H9 (cell line): ENCODE results near the gene ARHGAP26. TPM values are rescaled to one million over a fixed set of nuclear protein-coding genes. Genes with fewer than 3 reads are reported as not detected.

Experiments used
- DNase-seq: peaks from one replicate; pipeline ENCODE4 v3.0.0-alpha.2; 2017
- H2AFZ ChIP-seq: one replicate; pipeline ENCODE4 v1.6.1; 2013; ENCODE audit warnings: mild to moderate bottlenecking, low read length, control low read depth, moderate library complexity
- H2AK5ac ChIP-seq: 2 replicates; pipeline ENCODE4 v1.6.1; 2013; ENCODE audit warnings: low read length, control low read depth, mixed read lengths; ENCODE audit not compliant: insufficient read length
- H2BK120ac ChIP-seq: one replicate; pipeline ENCODE4 v1.6.1; 2013; ENCODE audit warnings: low read depth, mild to moderate bottlenecking, low read length, control low read depth, inconsistent platforms; ENCODE audit not compliant: poor library complexity, severe bottlenecking
- H2BK12ac ChIP-seq: 2 replicates; pipeline ENCODE4 v1.6.1; 2013; ENCODE audit warnings: low read length, control low read depth, mixed read lengths, low read depth; ENCODE audit not compliant: insufficient read length
- H2BK15ac ChIP-seq: 2 replicates; pipeline ENCODE4 v1.6.1; 2013; ENCODE audit warnings: low read depth, low read length, control low read depth
- H2BK20ac ChIP-seq: one replicate; pipeline ENCODE4 v1.6.1; 2013; ENCODE audit warnings: low read depth, mild to moderate bottlenecking, low read length, control low read depth, inconsistent platforms; ENCODE audit not compliant: poor library complexity, severe bottlenecking
- H2BK5ac ChIP-seq: 2 replicates; pipeline ENCODE4 v1.6.1; 2013; ENCODE audit warnings: low read length, control low read depth, mixed read lengths; ENCODE audit not compliant: insufficient read length
- H3K14ac ChIP-seq: 2 replicates; pipeline ENCODE4 v1.6.1; 2013; ENCODE audit warnings: low read length, control low read depth; ENCODE audit not compliant: insufficient read depth
- H3K18ac ChIP-seq: 2 replicates; pipeline ENCODE4 v1.6.1; 2013; ENCODE audit warnings: low read depth, mild to moderate bottlenecking, mixed read lengths, low read length, control low read depth; ENCODE audit not compliant: insufficient read length
- H3K23ac ChIP-seq: 2 replicates; pipeline ENCODE4 v1.6.1; 2013; ENCODE audit warnings: low read length, control low read depth, mixed read lengths, low read depth; ENCODE audit not compliant: insufficient read length
- H3K23me2 ChIP-seq: 2 replicates; pipeline ENCODE4 v1.6.1; 2013; ENCODE audit warnings: low read depth, mild to moderate bottlenecking, mixed read lengths, low read length, control low read depth; ENCODE audit not compliant: insufficient read length, poor library complexity, severe bottlenecking
- H3K27ac ChIP-seq: 2 replicates; pipeline ENCODE4 v1.5.1; 2013; ENCODE audit warnings: low read length, control low read depth, mixed read lengths, low read depth; ENCODE audit not compliant: insufficient read length
- H3K27me3 ChIP-seq: 2 replicates; pipeline ENCODE4 v1.6.1; 2013; ENCODE audit warnings: low read length, control low read depth, inconsistent platforms; ENCODE audit not compliant: insufficient read depth
- H3K4ac ChIP-seq: 2 replicates; pipeline ENCODE4 v1.6.1; 2013; ENCODE audit warnings: low read depth, mild to moderate bottlenecking, control low read depth, inconsistent platforms, low read length, moderate library complexity
- H3K4me1 ChIP-seq: 2 replicates; pipeline ENCODE4 v1.6.1; 2013; ENCODE audit warnings: low read length, control low read depth, inconsistent platforms; ENCODE audit not compliant: insufficient read depth
- H3K4me2 ChIP-seq: 2 replicates; pipeline ENCODE4 v1.6.1; 2013; ENCODE audit warnings: low read length, control low read depth, mixed read lengths; ENCODE audit not compliant: insufficient read length, insufficient read depth
- H3K56ac ChIP-seq: 2 replicates; pipeline ENCODE4 v1.6.1; 2013; ENCODE audit warnings: low read depth, mild to moderate bottlenecking, mixed read lengths, low read length, control low read depth; ENCODE audit not compliant: insufficient read length
- H3K79me1 ChIP-seq: 2 replicates; pipeline ENCODE4 v1.6.1; 2013; ENCODE audit warnings: low read depth, mild to moderate bottlenecking, moderate library complexity, low read length, control low read depth, inconsistent platforms; ENCODE audit not compliant: insufficient read depth, poor library complexity, severe bottlenecking
- H3K79me2 ChIP-seq: 2 replicates; pipeline ENCODE4 v1.6.1; 2013; ENCODE audit warnings: low read length, control low read depth, inconsistent platforms; ENCODE audit not compliant: insufficient read depth
- H3K9ac ChIP-seq: 2 replicates; pipeline ENCODE4 v1.6.1; 2013; ENCODE audit warnings: low read length, control low read depth, mixed read lengths; ENCODE audit not compliant: insufficient read length; ENCODE audit errors: extremely low read depth
- H3K9me3 ChIP-seq: one replicate; pipeline ENCODE4 v1.6.1; 2013; ENCODE audit warnings: low read depth, low read length, inconsistent platforms; ENCODE audit not compliant: control insufficient read depth
- H3T11ph ChIP-seq: one replicate; pipeline ENCODE4 v1.6.1; 2013; ENCODE audit warnings: mild to moderate bottlenecking, low read length, control low read depth, inconsistent platforms
- H4K20me1 ChIP-seq: one replicate; pipeline ENCODE4 v1.6.1; 2013; ENCODE audit not compliant: control insufficient read depth, insufficient read length, insufficient read depth
- H4K5ac ChIP-seq: 2 replicates; pipeline ENCODE4 v1.6.1; 2013; ENCODE audit warnings: low read depth, mild to moderate bottlenecking, mixed read lengths, low read length, control low read depth; ENCODE audit not compliant: insufficient read length
- H4K8ac ChIP-seq: replicated peaks from 2 replicates; pipeline ENCODE4 v1.6.1; 2013; ENCODE audit warnings: low read length, control low read depth, mixed read lengths, low read depth; ENCODE audit not compliant: insufficient read length
- H4K91ac ChIP-seq: 2 replicates; pipeline ENCODE4 v1.6.1; 2013; ENCODE audit warnings: low read depth, mild to moderate bottlenecking, moderate library complexity, mixed read lengths, low read length, control low read depth; ENCODE audit not compliant: insufficient read length
- H3K27ac Mint-ChIP-seq, 3 experiments: 2 replicates in 2 of 3; 3 replicates in 1 of 3; pipeline ENCODE4 v1.8.0; 2020 to 2021; ENCODE audit warnings: mixed read lengths in 3 of 3, mild to moderate bottlenecking in 1 of 3, moderate library complexity in 1 of 3
- H3K27me3 Mint-ChIP-seq: 2 replicates; pipeline ENCODE4 v1.8.0; 2021; ENCODE audit warnings: low read depth, mild to moderate bottlenecking, moderate library complexity, mixed read lengths
- H3K36me3 Mint-ChIP-seq, 3 experiments: 2 replicates in 2 of 3; 3 replicates in 1 of 3; pipeline ENCODE4 v1.8.0; 2020 to 2021; ENCODE audit warnings: low read depth in 3 of 3, mixed read lengths in 3 of 3; ENCODE audit not compliant: insufficient read depth in 1 of 3
- H3K4me1 Mint-ChIP-seq, 2 experiments: 2 replicates each; pipeline ENCODE4 v1.8.0; 2020; ENCODE audit warnings: mixed read lengths in 2 of 2
- H3K4me3 Mint-ChIP-seq, 2 experiments: 2 replicates in 1 of 2; 3 replicates in 1 of 2; pipeline ENCODE4 v1.8.0; 2020 to 2021; ENCODE audit warnings: mild to moderate bottlenecking in 2 of 2, mixed read lengths in 2 of 2, moderate library complexity in 1 of 2
- H3K9me3 Mint-ChIP-seq, 2 experiments: 2 replicates in 1 of 2; 3 replicates in 1 of 2; pipeline ENCODE4 v1.8.0; 2020; ENCODE audit warnings: mild to moderate bottlenecking in 2 of 2, mixed read lengths in 2 of 2, moderate library complexity in 1 of 2
- WGBS: extraction: QIAGEN DNeasy Blood & Tissue Kit; methylation state at CpG from one replicate; pipeline ENCODE4 v1.1.7; 2013; ENCODE audit warnings: missing lambda C conversion rate, low lambda C conversion rate, mixed read lengths; ENCODE audit not compliant: insufficient read length; ENCODE audit errors: extremely low coverage; 5-methylcytosine and 5-hydroxymethylcytosine counted together
- total RNA-seq: library from RNA; stranded (reverse); gene quantifications from 2 replicates; pipeline ENCODE4 v1.2.1, GENCODE V29; 2021
- TF ChIP-seq, protein P1 (sequence below): fragments of 200-600 bp; sonication (generic); conservative IDR thresholded peaks from 3 replicates; pipeline ENCODE4 v1.8.0; 2021; ENCODE audit warnings: antibody characterized with exemption, mild to moderate bottlenecking

Gene ARHGAP26
- total RNA-seq, 1 experiment from 2014 or later, result 13.8 TPM

DNA sequence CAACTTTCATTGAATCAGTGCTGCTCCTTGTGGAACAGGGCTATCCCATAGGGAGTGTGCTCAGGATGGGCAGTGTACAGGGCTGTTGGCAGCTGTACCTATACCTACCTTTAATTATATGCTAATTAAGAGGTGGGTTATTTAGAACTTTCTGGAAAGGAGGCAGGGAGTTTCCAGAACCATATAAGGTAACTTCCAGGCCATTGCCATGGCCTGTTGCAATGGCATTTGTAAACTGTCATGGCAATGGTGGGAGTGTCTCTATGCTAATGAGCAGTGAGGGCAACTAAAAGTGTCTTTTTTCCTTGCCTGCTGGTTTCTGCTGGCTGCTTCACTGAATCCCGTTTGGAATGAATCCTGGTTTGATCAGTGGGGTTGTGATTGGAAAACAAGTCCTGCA, 2.3 kb upstream of the ARHGAP26 start:
- Histone ChIP-seq H3K56ac (no peak overlapping the region), H2BK120ac (no peak overlapping the region), H3K27ac (no peak overlapping the region), H2AFZ (no peak overlapping the region), H3K79me1 (no peaks in the 10 kb centered on the region), H4K91ac (no peak overlapping the region), H3K18ac (peak overlapping the region; percentile 69), H2BK5ac (no peak overlapping the region), H3K9me3 (no peaks in the 10 kb centered on the region), H3K79me2 (no peaks in the 10 kb centered on the region), H2BK20ac (no peak overlapping the region), H3K23ac (no peak overlapping the region), H3K27me3 (0 out of 2 replicates have a peak, but pooled peaks cover 2% of the 10 kb centered on the region), H3K4me2 (no peak overlapping the region), H2BK12ac (no peak overlapping the region), H3K14ac (no peak overlapping the region), H2AK5ac (no peak overlapping the region), H4K20me1 (no peaks in the 10 kb centered on the region), H3T11ph (no peak overlapping the region), H4K8ac (no peak overlapping the region), H3K9ac (no peak overlapping the region), H3K4me1 (peaks cover 5% of the 10 kb centered on the region; the same call in 1 of the 2 replicates), H4K5ac (no peak overlapping the region), H3K23me2 (peaks cover 12% of the 10 kb centered on the region), H2BK15ac (no peak overlapping the region), H3K4ac (no peak overlapping the region)
- Mint-ChIP-seq H3K27me3 (peaks cover 24% of the 10 kb centered on the region), H3K36me3 (no peaks in the 10 kb centered on the region), H3K27ac (no peak overlapping the region), H3K4me1 (peaks cover 21 to 23% of the 10 kb centered on the region in 2 experiments), H3K4me3 (no peak overlapping the region), H3K9me3 (no peaks in the 10 kb centered on the region; a peak in 1 of 5 replicates)
- TF ChIP-seq, protein P1, sequence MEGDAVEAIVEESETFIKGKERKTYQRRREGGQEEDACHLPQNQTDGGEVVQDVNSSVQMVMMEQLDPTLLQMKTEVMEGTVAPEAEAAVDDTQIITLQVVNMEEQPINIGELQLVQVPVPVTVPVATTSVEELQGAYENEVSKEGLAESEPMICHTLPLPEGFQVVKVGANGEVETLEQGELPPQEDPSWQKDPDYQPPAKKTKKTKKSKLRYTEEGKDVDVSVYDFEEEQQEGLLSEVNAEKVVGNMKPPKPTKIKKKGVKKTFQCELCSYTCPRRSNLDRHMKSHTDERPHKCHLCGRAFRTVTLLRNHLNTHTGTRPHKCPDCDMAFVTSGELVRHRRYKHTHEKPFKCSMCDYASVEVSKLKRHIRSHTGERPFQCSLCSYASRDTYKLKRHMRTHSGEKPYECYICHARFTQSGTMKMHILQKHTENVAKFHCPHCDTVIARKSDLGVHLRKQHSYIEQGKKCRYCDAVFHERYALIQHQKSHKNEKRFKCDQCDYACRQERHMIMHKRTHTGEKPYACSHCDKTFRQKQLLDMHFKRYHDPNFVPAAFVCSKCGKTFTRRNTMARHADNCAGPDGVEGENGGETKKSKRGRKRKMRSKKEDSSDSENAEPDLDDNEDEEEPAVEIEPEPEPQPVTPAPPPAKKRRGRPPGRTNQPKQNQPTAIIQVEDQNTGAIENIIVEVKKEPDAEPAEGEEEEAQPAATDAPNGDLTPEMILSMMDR, result no peak
- DNase-seq, result no peak
- no CpG with 5 or more reads among the region's 1 CpG for WGBS
